Bronchial epithelial cell (primary cell): ENCODE data around the gene ULK4. TPM values are rescaled to one million over a fixed set of nuclear protein-coding genes. Genes with fewer than 3 reads are reported as not detected.

Experiments used
- DNase-seq: peaks from one replicate; pipeline ENCODE4 v3.0.0-alpha.2; 2010; ENCODE audit warnings: low read depth
- FAIRE-seq: peaks from 2 replicates; lab custom pipeline; 2011; peaks lifted over from hg19 to GRCh38; lab: Jason Lieb, UNC
- H3K27me3 ChIP-seq: 2 replicates; pipeline ENCODE4 v1.5.1; 2011; ENCODE audit warnings: low read length; ENCODE audit not compliant: control insufficient read depth, insufficient read depth
- H3K36me3 ChIP-seq: 2 replicates; pipeline ENCODE4 v1.5.1; 2011; ENCODE audit warnings: low read length; ENCODE audit not compliant: control insufficient read depth, insufficient read depth
- H3K4me3 ChIP-seq: 2 replicates; pipeline ENCODE4 v1.5.1; 2011; ENCODE audit warnings: mild to moderate bottlenecking, low read depth, low read length, control low read depth
- CTCF ChIP-seq: IDR thresholded peaks from 2 replicates; pipeline ENCODE4 v1.5.1; 2011; ENCODE audit warnings: mild to moderate bottlenecking, moderate library complexity, low read length, control low read depth, inconsistent platforms; ENCODE audit not compliant: insufficient read depth, severe bottlenecking
- total RNA-seq: library from RNA; depleted of rRNA; stranded (reverse); fragments of >200 nt; gene quantifications from 2 replicates; pipeline ENCODE4 v1.2.1, GENCODE V29; 2014

Gene ULK4
- total RNA-seq, 1 donor from 2014 or later = 3.9 TPM

- Histone ChIP-seq H3K36me3 (peaks cover 17% of the 10 kb centered on the region), H3K4me3 (no peak overlapping the region), H3K27me3 (no peaks in the 10 kb centered on the region)
- DNase-seq (no peak), FAIRE-seq (no peak)
- TF ChIP-seq CTCF = no peak
Measured at GRCh38 chr3:41223691-41224090, 738.2 kb downstream of the ULK4 start.

DNA sequence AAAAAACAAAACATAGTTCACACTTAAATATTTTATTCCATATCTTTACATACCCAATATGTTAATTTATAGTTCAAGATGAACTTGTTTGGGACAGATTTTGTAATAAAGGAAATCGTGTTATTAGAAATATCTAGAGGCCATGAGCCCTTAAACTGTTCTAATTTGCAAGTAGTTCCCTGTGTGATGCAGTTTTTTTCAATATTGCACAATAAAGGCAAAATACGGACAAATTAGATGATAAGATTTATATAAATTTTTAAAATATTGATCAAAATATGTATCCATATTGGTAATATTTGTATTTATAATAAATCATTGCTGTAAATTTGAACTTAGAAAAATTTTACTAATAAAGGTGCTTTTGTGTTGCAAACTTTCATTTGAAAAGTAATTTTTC is 738.8 kb downstream of the ULK4 start:
- H3K27me3 ChIP-seq = no peaks in the 10 kb centered on the region
- H3K4me3 ChIP-seq = no peak overlapping the region
- no peak for FAIRE-seq
- DNase-seq = no peak
- H3K36me3 ChIP-seq = peaks cover 17% of the 10 kb centered on the region
- TF ChIP-seq CTCF = no peak

DNA sequence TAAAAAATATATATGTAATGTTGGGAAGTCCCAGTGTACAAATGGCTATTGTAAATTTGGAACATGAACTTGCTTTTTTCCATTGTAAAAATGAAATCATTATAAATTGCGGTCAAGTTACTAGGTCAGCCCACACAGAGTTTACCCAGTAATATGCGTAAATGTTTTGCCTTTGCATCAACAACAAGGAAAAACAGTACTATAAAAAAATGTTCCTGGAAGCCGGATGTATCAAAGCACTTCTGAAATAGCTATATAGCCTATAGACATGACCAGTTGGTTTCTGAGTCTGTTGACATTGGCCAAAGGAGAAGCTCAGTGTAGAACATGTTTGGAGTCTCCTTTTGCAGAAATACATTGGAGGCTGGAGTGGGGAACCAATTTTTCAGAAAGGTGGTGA is 739.4 kb downstream of the ULK4 start:
- TF ChIP-seq CTCF = no peak
- H3K4me3 ChIP-seq = no peak overlapping the region
- FAIRE-seq (no peak), DNase-seq (no peak)
- H3K27me3 ChIP-seq = no peaks in the 10 kb centered on the region
- peaks cover 17% of the 10 kb centered on the region for H3K36me3 ChIP-seq

- H3K27me3 ChIP-seq = no peaks in the 10 kb centered on the region
- FAIRE-seq = no peak
- TF ChIP-seq CTCF = no peak
Measured at GRCh38 chr3:41222012-41222411, 739.9 kb downstream of the ULK4 start.

GRCh38 chr3:41220906-41221677 is 740.8 kb downstream of the ULK4 start:
- no peak for DNase-seq
- Histone ChIP-seq H3K4me3 (no peak overlapping the region), H3K36me3 (peaks cover 17% of the 10 kb centered on the region), H3K27me3 (no peaks in the 10 kb centered on the region)
- no peak for FAIRE-seq
- no peak for TF ChIP-seq CTCF

More at GRCh38 chr3:41222012-41222411, 739.9 kb downstream of the ULK4 start:
- DNase-seq = no peak
- no peak overlapping the region for H3K4me3 ChIP-seq
- H3K36me3 ChIP-seq = peaks cover 17% of the 10 kb centered on the region
